Liver (tissue), 9 donors: ENCODE measurements around the gene MAPT. TPM values are rescaled to one million over a fixed set of nuclear protein-coding genes. Genes with fewer than 3 reads are reported as not detected.

Source experiments
- DNase-seq: peaks from one replicate; pipeline ENCODE4 v3.0.0-alpha.2; 2017; ENCODE audit warnings: low spot score
- H3K27ac ChIP-seq, 2 donors: one replicate each; pipeline ENCODE4 v1.7.0; 2013; ENCODE audit warnings: inconsistent platforms in 2 of 2, low read length in 2 of 2, control low read depth in 1 of 2, low read depth in 1 of 2, mild to moderate bottlenecking in 1 of 2
- H3K27me3 ChIP-seq, 4 donors: one replicate each; pipeline versions ENCODE4 v1.6.1 to v1.7.0; 2013; ENCODE audit warnings: low read length in 3 of 4, inconsistent platforms in 1 of 4, mild to moderate bottlenecking in 1 of 4, moderate library complexity in 1 of 4; ENCODE audit not compliant: control insufficient read depth in 4 of 4, insufficient read depth in 4 of 4
- H3K36me3 ChIP-seq, 4 donors: one replicate each; pipeline versions ENCODE4 v1.6.1 to v1.7.0; 2013; ENCODE audit warnings: low read length in 3 of 4, mild to moderate bottlenecking in 3 of 4, low read depth in 1 of 4, moderate library complexity in 1 of 4; ENCODE audit not compliant: control insufficient read depth in 4 of 4, insufficient read depth in 3 of 4
- H3K4me1 ChIP-seq, 4 donors: one replicate each; pipeline versions ENCODE4 v1.6.1 to v1.7.0; 2013; ENCODE audit warnings: low read length in 3 of 4, mild to moderate bottlenecking in 3 of 4, moderate library complexity in 1 of 4; ENCODE audit not compliant: control insufficient read depth in 4 of 4, insufficient read depth in 4 of 4
- H3K4me3 ChIP-seq, 3 donors: one replicate each; pipeline versions ENCODE4 v1.6.1 to v1.7.0; 2013; ENCODE audit warnings: low read length in 3 of 3, control low read depth in 1 of 3, low read depth in 1 of 3, mild to moderate bottlenecking in 1 of 3
- H3K9ac ChIP-seq, 2 donors: one replicate each; pipeline ENCODE4 v1.7.0; 2013; ENCODE audit warnings: low read length in 2 of 2, mild to moderate bottlenecking in 2 of 2, moderate library complexity in 2 of 2, control low read depth in 1 of 2, low read depth in 1 of 2
- H3K9me3 ChIP-seq, 4 donors: one replicate each; pipeline versions ENCODE4 v1.6.1 to v1.7.0; 2013; ENCODE audit warnings: low read length in 3 of 4; ENCODE audit not compliant: control insufficient read depth in 4 of 4
- ATF3 ChIP-seq: IDR thresholded peaks from 2 replicates; pipeline ENCODE4 v1.6.1; 2016; ENCODE audit warnings: antibody characterized with exemption
- CTCF ChIP-seq: fragments of 150-350 bp; IDR thresholded peaks from 2 replicates; pipeline ENCODE4 v1.5.1; 2017; ENCODE audit warnings: improper control_type of control experiment, low read depth, low read length; ENCODE audit not compliant: missing input control
- EGR1 ChIP-seq, 2 donors: IDR thresholded peaks; 2 replicates each; pipeline ENCODE4 v1.6.1; 2016 to 2018; ENCODE audit warnings: antibody characterized with exemption in 2 of 2, low read depth in 2 of 2
- FOXA1 ChIP-seq: IDR thresholded peaks from 2 replicates; pipeline ENCODE4 v1.6.1; 2016; ENCODE audit warnings: antibody characterized with exemption
- FOXA2 ChIP-seq: IDR thresholded peaks from 2 replicates; pipeline ENCODE4 v1.6.1; 2016; ENCODE audit warnings: antibody characterized with exemption
- GABPA ChIP-seq, 2 donors: IDR thresholded peaks in 1 of 2; conservative IDR thresholded peaks in 1 of 2; 2 replicates each; pipeline ENCODE4 v1.6.1; 2016; ENCODE audit warnings: antibody characterized with exemption in 2 of 2, mild to moderate bottlenecking in 1 of 2, moderate library complexity in 1 of 2
- HNF4A ChIP-seq, 2 donors: conservative IDR thresholded peaks; 2 replicates each; pipeline ENCODE4 v1.6.1; 2016; ENCODE audit warnings: antibody characterized with exemption in 2 of 2, mild to moderate bottlenecking in 2 of 2
- HNF4G ChIP-seq: IDR thresholded peaks from 2 replicates; pipeline ENCODE4 v1.6.1; 2016; ENCODE audit warnings: antibody characterized with exemption
- JUND ChIP-seq, 2 donors: IDR thresholded peaks; 2 replicates each; pipeline ENCODE4 v1.6.1; 2016; ENCODE audit warnings: antibody characterized with exemption in 2 of 2
- MAX ChIP-seq: IDR thresholded peaks from 2 replicates; pipeline ENCODE4 v1.6.1; 2016; ENCODE audit warnings: antibody characterized with exemption
- NR2F2 ChIP-seq: IDR thresholded peaks from 2 replicates; pipeline ENCODE4 v1.6.1; 2016; ENCODE audit warnings: antibody characterized with exemption
- RAD21 ChIP-seq, 2 donors: IDR thresholded peaks; 2 replicates each; pipeline ENCODE4 v1.6.1; 2016; ENCODE audit warnings: antibody characterized with exemption in 2 of 2, mild to moderate bottlenecking in 2 of 2
- REST ChIP-seq: IDR thresholded peaks from 2 replicates; pipeline ENCODE4 v1.6.1; 2016; ENCODE audit warnings: antibody characterized with exemption, mild to moderate bottlenecking
- RXRA ChIP-seq, 2 donors: IDR thresholded peaks; 2 replicates each; pipeline ENCODE4 v1.6.1; 2017 to 2018; ENCODE audit warnings: antibody characterized with exemption in 2 of 2, mild to moderate bottlenecking in 1 of 2
- SP1 ChIP-seq: IDR thresholded peaks from 2 replicates; pipeline ENCODE4 v1.6.1; 2018; ENCODE audit warnings: antibody characterized with exemption, mild to moderate bottlenecking
- TAF1 ChIP-seq: conservative IDR thresholded peaks from 2 replicates; pipeline ENCODE4 v1.6.1; 2016; ENCODE audit warnings: antibody characterized with exemption, mild to moderate bottlenecking
- YY1 ChIP-seq: IDR thresholded peaks from 2 replicates; pipeline ENCODE4 v1.6.1; 2016; ENCODE audit warnings: antibody characterized with exemption, mild to moderate bottlenecking
- ZBTB33 ChIP-seq: IDR thresholded peaks from 2 replicates; pipeline ENCODE4 v1.6.1; 2016; ENCODE audit warnings: antibody characterized with exemption
- WGBS: extraction: QIAGEN DNeasy Blood & Tissue Kit; methylation state at CpG from one replicate; pipeline ENCODE4 v1.1.7; 2013; 5-methylcytosine and 5-hydroxymethylcytosine counted together
- polyA plus RNA-seq, 2 donors: library from polyadenylated mRNA; stranded (reverse) in 1 of 2; unstranded in 1 of 2; fragments of 200-250 nt in 1 of 2; fragments of >200 nt in 1 of 2; fragmentation: Nextera tagmentation in 1 of 2; extraction: Ambion mirVana in 1 of 2; gene quantifications; one replicate each; pipeline versions ENCODE4 v1.2.1 to v1.2.3, GENCODE V29; 2013 to 2015
- total RNA-seq, 2 donors: library from RNA; depleted of rRNA; stranded (reverse); fragments of >200 nt; gene quantifications; one replicate each; pipeline ENCODE4 v1.2.3, GENCODE V29; 2014
- donor health status: healthy.
- donor health status: healthy.
- donor health status: healthy.
- donor health status: healthy.
- donor health status: healthy.

Gene MAPT
- total and polyA plus RNA-seq, 4 donors = 0.05 to 0.67 (median 0.27) TPM

- 98% methylated on average over 6 of the region's 6 CpGs for WGBS
- H3K4me1 ChIP-seq = no peaks in the 10 kb centered on the region
These were observed 135.3 kb downstream of the MAPT start for GRCh38 chr17:46029627-46030026.

GRCh38 chr17:46030752-46031151, 136.4 kb downstream of the MAPT start:
- Histone ChIP-seq H3K27ac (no peak overlapping the region), H3K9me3 (no peaks in the 10 kb centered on the region), H3K9ac (no peak overlapping the region), H3K36me3 (peaks cover 16 to 61% (median 53%) of the 10 kb centered on the region in 4 donors), H3K27me3 (no peaks in the 10 kb centered on the region), H3K4me3 (no peak overlapping the region), H3K4me1 (no peaks in the 10 kb centered on the region)
- 95% methylated on average over 3 of the region's 3 CpGs for WGBS
- DNase-seq = no peak
- TF ChIP-seq NR2F2 (no peak), FOXA1 (no peak), RAD21 (IDR thresholded peaks at IDR 0.05) (no peak), CTCF (no peak), JUND (IDR thresholded peaks at IDR 0.05) (no peak), MAX (no peak), FOXA2 (no peak), RXRA (IDR thresholded peaks at IDR 0.05) (no peak), HNF4G (no peak), REST (no peak), HNF4A (conservative IDR thresholded peaks at IDR 0.05) (no peak)

More at GRCh38 chr17:46029627-46030026, 135.3 kb downstream of the MAPT start:
- no peak overlapping the region for H3K9ac ChIP-seq
- no peaks in the 10 kb centered on the region for H3K9me3 ChIP-seq
- H3K36me3 ChIP-seq = peaks cover 16 to 52% (median 42%) of the 10 kb centered on the region in 4 donors
- no peak overlapping the region for H3K4me3 ChIP-seq
- H3K27me3 ChIP-seq = no peaks in the 10 kb centered on the region
- TF ChIP-seq CTCF (no peak), MAX (no peak), JUND (IDR thresholded peaks at IDR 0.05) (no peak), ATF3 (no peak), EGR1 (IDR thresholded peaks at IDR 0.05; ENCODE audit: low read depth in 2 of 2) (no peak), FOXA2 (no peak), GABPA (IDR thresholded peaks at IDR 0.05 in 1 of 2, conservative IDR thresholded peaks at IDR 0.05 in 1 of 2) (no peak), TAF1 (no peak), FOXA1 (no peak), NR2F2 (no peak), SP1 (no peak), ZBTB33 (no peak), YY1 (no peak), RXRA (IDR thresholded peaks at IDR 0.05) (no peak)
- no peak for DNase-seq
- no peak overlapping the region for H3K27ac ChIP-seq
